ENCODE data around the gene MYMK. TPM values are rescaled to one million over a fixed set of nuclear protein-coding genes. Genes with fewer than 3 reads are reported as not detected.

MYMK gene
- total RNA-seq, 1 donor from 2014 or later: not detected

DNA sequence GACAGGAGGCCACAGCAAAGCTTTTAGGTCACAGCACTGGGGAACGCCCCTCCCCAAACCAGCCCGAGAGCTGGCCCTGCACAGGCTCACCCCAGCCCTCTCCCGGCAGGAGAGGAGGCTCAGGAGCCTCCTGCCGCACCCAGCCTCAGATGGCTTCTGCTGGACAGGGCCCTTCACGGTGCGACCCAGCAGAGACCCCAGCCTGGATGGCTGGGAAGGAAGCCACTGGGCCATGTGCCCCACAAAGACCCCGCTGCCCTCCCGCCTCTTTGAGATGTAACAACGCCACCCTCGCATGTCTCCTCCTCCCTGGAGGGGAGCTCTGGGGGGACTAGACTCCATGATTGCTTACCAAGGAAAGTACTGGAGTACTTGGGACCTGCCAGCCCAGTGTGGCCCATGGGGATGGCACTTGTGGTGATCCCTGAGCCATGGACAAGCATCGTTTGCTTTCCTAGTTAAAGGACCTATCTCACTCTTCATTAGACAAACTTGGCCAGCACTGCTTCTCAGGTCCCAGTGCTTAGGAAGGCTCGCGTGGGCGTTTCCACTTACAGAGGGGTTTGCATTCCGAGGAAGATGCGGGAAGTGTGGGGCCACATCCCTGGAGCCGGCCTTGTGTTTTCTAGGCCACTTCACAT lies 9.0 kb downstream of the MYMK start:
- H3K27me3 ChIP-seq: peaks cover 4% of the 10 kb centered on the region
- no peak overlapping the region for H3K27ac ChIP-seq
- intact Hi-C loops (cut with DNase I): no loop called here
- H3K36me3 ChIP-seq: no peaks in the 10 kb centered on the region
- TF ChIP-seq, protein P1, sequence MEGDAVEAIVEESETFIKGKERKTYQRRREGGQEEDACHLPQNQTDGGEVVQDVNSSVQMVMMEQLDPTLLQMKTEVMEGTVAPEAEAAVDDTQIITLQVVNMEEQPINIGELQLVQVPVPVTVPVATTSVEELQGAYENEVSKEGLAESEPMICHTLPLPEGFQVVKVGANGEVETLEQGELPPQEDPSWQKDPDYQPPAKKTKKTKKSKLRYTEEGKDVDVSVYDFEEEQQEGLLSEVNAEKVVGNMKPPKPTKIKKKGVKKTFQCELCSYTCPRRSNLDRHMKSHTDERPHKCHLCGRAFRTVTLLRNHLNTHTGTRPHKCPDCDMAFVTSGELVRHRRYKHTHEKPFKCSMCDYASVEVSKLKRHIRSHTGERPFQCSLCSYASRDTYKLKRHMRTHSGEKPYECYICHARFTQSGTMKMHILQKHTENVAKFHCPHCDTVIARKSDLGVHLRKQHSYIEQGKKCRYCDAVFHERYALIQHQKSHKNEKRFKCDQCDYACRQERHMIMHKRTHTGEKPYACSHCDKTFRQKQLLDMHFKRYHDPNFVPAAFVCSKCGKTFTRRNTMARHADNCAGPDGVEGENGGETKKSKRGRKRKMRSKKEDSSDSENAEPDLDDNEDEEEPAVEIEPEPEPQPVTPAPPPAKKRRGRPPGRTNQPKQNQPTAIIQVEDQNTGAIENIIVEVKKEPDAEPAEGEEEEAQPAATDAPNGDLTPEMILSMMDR (IDR thresholded peaks at IDR 0.05): no peak
- no peak for ATAC-seq
- no peak overlapping the region for H3K4me3 ChIP-seq
- H3K9me3 ChIP-seq: no peaks in the 10 kb centered on the region
- peaks cover 9% of the 10 kb centered on the region for H3K4me1 ChIP-seq
- DNase-seq: no peak

DNA sequence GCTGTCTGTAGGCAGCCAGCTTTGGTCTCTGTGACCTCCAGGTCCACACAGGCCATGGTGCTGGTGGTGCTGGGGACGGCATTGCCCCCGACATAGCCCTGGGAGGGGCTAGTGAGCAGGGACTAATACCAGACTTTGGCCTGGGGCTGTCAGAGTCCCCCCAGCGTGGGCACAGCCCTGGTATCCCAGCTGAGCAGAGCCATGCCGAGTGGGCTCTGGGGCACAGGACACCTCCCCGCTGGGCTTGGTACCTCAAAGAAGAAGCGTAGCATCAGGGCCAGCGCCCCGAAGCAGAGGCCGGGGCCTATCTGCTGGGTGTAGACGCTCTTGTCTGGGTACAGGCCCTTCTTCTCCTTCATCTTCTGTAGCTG lies 9.5 kb downstream of the MYMK start:
- Histone ChIP-seq H3K4me3 (no peak overlapping the region), H3K27me3 (peaks cover 4% of the 10 kb centered on the region), H3K36me3 (no peaks in the 10 kb centered on the region), H3K4me1 (peaks cover 9% of the 10 kb centered on the region), H3K27ac (no peak overlapping the region), H3K9me3 (no peaks in the 10 kb centered on the region)
- DNase-seq (no peak), ATAC-seq (no peak)
- intact Hi-C loops (cut with DNase I): no loop called here
- TF ChIP-seq, protein P1 (IDR thresholded peaks at IDR 0.05): no peak

DNA sequence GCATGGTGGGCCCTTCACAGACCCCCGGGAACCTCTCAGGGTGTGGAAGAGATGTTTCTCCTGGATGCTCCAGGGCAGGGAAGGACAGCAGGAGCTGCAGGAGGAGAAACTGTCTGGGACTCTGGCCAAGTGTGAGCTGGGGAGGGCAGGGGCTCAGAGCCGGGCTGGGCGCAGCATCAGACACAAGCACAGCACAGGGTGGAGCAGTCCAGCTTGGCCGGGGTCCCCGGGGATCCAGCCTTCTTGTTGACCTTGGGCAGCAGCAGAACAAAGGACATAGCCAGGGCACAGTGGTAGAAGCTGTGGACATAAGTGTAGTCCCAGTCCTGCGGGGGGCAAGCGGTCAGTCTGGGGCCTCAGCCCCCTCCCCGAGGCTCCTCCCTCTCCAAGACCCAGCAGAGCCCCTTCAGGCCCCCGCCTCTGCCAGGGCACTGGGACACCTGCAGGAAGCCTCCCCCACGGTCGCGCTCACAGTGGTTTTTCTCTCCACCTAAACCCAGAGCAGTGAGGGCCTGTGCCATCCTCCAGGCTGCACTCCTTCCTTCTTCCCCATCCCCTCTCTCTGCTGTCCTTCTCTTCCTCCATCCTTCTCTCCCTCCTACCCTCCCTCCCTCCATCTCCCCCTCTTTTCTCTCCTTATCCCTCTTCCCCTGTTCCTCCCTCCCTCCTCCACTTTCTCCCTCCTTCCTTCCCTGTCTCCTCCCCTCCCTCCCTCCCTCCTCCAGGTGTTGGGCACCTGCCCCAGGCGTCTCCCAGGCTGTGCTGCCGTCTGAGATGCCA lies 10.1 kb downstream of the MYMK start:
- DNase-seq: no peak
- Histone ChIP-seq H3K4me3 (no peak overlapping the region), H3K27ac (peak overlapping the region; percentile 42), H3K9me3 (no peaks in the 10 kb centered on the region), H3K36me3 (no peaks in the 10 kb centered on the region), H3K4me1 (peaks cover 13% of the 10 kb centered on the region), H3K27me3 (peaks cover 4% of the 10 kb centered on the region)
- intact Hi-C loops (cut with DNase I): no loop called here
- TF ChIP-seq, protein P1 (IDR thresholded peaks at IDR 0.05): no peak
- no peak for ATAC-seq

DNA sequence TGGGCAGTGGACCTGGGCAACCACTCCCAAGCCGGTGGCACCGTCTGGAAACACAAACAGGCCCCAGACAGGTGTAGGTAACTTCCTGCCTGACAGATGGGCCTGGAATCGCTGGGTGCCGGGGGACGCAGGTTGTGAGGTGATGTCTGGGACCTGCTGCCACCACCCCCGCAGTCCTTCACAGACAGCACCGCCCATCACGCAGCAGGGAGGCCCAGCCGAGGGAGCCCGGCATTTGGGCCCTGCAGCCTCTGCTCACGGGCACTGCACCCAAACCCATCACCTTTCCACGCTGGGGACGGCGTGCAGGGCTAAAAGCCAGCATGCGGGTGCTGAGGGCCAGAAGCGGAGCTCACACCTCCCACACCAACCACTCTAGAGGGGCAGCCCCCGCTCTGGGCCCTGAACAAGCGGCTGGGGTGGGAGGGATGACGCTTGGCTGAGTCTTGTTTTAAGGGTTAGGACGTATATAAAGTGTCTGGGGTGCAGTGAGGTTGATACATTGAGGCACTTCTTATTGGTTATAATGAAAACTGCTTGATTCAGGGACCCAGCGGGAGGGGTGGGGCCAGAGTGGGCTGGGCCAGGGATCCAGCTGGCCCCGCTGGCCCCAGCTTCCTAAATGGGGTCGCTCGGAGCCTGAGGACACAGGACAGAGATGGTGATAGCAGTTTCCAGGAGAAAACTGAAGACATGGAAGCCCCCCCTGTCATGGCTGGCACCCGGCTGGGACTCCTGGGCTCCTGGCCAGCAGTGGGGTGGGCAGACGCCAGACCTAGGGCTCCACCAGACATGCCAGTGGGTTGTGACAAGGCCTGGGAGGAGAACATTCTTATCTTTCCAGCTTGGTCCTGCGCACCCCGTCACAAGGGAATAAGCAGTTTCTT lies 11.3 kb downstream of the MYMK start:
- H3K36me3 ChIP-seq: no peaks in the 10 kb centered on the region

More for the DNA sequence above, 11.3 kb downstream of the MYMK start:
- H3K4me3 ChIP-seq: no peak overlapping the region
- TF ChIP-seq, protein P1 (IDR thresholded peaks at IDR 0.05): no peak
- peaks cover 2% of the 10 kb centered on the region for H3K27me3 ChIP-seq
- ATAC-seq (no peak), DNase-seq (no peak)
- no peak overlapping the region for H3K27ac ChIP-seq
- intact Hi-C loops (cut with DNase I): no loop called here
- H3K4me1 ChIP-seq: peaks cover 21% of the 10 kb centered on the region
- H3K9me3 ChIP-seq: no peaks in the 10 kb centered on the region
